Right lobe of liver (tissue), 4 donors: ENCODE measurements around the gene ZNF74.

Source experiments
- POLR2A ChIP-seq: fragments of 450-650 bp; IDR thresholded peaks from one replicate; pipeline ENCODE4 v1.6.1; 2017; ENCODE audit warnings: antibody characterized with exemption, mild to moderate bottlenecking
- TF ChIP-seq, protein P1 (sequence below), 4 donors: fragments of 200-600 bp in 3 of 4; fragments of 450-650 bp in 1 of 4; IDR thresholded peaks; one replicate each; pipeline versions ENCODE4 v1.5.1 to v1.8.0; 2016 to 2022; ENCODE audit warnings: antibody characterized with exemption in 4 of 4, mild to moderate bottlenecking in 2 of 4
- donor health status: DM: no; HTN: no; CAD: no.
- donor health status: DM: no; HTN: no; CAD: no.
- donor health status: DM: no; HTN: yes; CAD: no.

DNA sequence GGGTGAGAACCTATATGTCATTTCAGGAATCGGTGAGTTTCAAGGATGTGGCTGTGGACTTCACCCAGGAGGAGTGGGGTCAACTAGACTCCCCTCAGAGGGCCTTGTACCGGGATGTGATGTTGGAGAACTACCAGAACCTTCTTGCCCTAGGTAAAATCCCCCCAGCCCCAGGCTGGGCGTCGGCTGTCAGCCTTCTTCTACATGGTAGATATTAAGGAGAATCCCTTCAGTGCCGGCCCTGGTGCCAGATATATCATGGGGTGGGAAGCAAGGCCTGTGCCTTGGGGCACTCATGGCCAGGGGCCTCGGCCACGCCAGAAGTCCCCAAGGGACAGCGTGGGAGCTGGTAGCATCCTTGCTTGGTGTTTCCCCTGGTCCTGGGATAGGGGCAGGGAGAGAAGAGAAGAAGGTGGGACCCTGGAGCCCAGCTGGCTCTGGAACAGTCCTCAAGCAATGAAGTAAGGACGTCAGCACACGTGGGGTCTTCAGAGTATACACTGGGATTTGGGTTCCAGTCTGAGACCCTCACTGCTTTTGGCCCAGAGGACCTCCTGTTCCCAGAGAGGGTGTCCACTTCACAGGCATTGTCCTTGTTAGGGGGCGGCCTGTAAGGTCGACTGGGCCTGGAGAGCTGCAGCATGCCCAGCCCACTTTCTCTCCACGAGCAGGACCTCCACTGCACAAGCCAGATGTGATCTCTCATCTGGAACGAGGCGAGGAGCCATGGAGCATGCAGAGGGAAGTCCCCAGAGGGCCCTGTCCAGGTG is 6.8 kb downstream of the ZNF74 start:
- TF ChIP-seq POLR2A, result no peak
- TF ChIP-seq, protein P1, sequence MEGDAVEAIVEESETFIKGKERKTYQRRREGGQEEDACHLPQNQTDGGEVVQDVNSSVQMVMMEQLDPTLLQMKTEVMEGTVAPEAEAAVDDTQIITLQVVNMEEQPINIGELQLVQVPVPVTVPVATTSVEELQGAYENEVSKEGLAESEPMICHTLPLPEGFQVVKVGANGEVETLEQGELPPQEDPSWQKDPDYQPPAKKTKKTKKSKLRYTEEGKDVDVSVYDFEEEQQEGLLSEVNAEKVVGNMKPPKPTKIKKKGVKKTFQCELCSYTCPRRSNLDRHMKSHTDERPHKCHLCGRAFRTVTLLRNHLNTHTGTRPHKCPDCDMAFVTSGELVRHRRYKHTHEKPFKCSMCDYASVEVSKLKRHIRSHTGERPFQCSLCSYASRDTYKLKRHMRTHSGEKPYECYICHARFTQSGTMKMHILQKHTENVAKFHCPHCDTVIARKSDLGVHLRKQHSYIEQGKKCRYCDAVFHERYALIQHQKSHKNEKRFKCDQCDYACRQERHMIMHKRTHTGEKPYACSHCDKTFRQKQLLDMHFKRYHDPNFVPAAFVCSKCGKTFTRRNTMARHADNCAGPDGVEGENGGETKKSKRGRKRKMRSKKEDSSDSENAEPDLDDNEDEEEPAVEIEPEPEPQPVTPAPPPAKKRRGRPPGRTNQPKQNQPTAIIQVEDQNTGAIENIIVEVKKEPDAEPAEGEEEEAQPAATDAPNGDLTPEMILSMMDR (IDR thresholded peaks at IDR 0.05), result no peak
